ENCODE data around the gene LRRTM4.
"Not testable (repeated sequence)": the region's sequence is repeated elsewhere in the genome, so short reads cannot be mapped to it uniquely, and the experiment has no call there.

Gene LRRTM4

GRCh38 chr2:77081597-77081996, 440.6 kb downstream of the LRRTM4 start:
- no peak for DNase-seq (ENCODE audit: low read depth)

GRCh38 chr2:77064324-77064723, 457.9 kb downstream of the LRRTM4 start:
- DNase-seq (ENCODE audit: low read depth), result no peak

DNA sequence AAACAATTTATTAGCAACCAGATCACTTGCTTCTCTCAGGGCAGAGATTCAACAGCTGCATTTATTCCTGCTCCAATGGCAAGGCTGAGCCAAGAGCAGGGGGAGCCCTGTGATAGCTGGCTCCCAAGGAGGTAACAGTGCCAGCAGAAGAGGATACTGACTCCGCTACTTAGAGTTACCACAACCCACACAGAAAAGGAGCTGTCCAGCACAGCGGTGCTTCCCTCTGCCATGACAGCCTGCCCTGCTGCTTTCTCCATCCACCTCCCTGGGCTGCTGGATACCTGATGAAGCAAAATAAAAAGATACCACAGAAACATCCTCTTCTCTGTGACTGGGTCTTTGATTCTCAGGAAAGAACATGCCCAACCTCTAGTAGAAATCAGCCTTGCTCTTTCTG, 467.2 kb downstream of the LRRTM4 start:
- DNase-seq (ENCODE audit: low read depth), result no peak

GRCh38 chr2:77046339-77046738, 475.8 kb downstream of the LRRTM4 start:
- DNase-seq (ENCODE audit: low read depth), result no peak

GRCh38 chr2:77045456-77045855, 476.7 kb downstream of the LRRTM4 start:
- not testable (repeated sequence) for DNase-seq (ENCODE audit: low read depth)

- DNase-seq (ENCODE audit: low read depth), result no peak
Observed at GRCh38 chr2:77034445-77034844, 487.7 kb downstream of the LRRTM4 start.

DNA sequence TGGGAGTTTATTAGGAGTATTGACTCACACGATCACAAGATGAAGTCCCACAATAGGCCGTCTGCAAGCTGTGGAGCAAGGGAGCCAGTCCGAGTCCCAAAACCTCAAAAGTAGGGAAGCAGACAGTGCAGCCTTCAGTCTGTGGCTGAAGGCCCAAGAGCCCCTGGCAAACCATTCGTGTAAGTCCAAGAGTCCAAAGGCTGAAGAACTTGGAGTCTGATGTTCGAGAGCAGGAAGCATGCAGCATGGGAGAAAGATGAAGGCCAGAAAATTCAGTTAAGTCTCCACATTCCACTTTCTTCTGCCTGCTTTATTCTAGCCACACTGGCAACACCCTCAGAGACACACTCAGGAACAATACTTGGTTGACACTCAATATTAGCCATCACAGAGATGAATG, 492.9 kb downstream of the LRRTM4 start:
- DNase-seq (ENCODE audit: low read depth), result not testable (repeated sequence)

DNA sequence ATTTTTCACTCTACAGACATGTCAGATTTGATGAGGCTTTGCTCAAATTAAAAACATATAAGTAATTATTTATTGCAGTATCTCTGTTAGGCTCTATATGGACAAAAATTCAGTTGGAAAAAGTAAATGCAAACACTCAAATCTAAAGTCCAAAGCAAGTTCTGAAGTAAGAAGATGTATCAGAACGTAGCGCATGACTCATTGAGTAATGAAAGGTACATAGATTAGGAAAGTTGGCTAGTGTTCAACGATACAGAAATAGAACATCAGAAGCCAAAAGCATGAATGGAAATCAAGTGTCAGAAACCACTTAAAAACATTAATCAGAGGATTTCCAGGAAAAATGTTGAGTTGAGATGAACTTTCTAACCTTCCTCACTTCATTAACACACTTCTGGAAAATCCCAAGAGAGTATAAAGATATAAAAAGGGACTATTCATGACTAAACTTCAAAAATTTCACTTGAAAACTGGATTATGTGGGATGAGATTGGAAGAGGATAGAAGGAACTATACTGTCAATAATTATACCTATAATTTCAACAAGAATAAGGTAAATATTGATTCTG, 494.1 kb downstream of the LRRTM4 start:
- no peak for DNase-seq (ENCODE audit: low read depth)

- no peak for DNase-seq (ENCODE audit: low read depth)
Observed at GRCh38 chr2:77025714-77026113, 496.5 kb downstream of the LRRTM4 start.

GRCh38 chr2:77021161-77021560, 501.0 kb downstream of the LRRTM4 start:
- no peak for DNase-seq (ENCODE audit: low read depth)

DNA sequence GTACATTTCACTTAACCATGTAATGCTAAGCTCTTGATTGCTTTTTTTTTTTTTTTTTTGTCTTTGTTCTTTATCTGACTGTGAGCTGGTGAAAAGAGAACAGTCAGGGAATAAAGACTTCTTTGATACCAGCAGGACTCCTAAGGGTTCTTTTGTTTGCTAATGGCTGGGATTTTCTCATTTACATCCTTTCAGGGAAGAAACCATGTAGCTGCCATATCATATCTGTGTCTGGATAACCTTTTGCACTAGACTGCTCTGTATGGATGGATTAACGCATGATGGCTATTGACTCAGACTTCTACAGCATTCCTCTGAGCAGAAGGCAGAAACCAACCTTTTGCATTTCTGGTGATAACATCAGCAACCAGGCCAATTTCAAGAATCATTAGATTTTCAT, 504.0 kb downstream of the LRRTM4 start:
- DNase-seq (ENCODE audit: low read depth), result no peak

- DNase-seq (ENCODE audit: low read depth), result no peak
Observed at GRCh38 chr2:77017355-77017745, 504.8 kb downstream of the LRRTM4 start.

GRCh38 chr2:77016443-77017354, 505.5 kb downstream of the LRRTM4 start:
- DNase-seq (ENCODE audit: low read depth), result no peak

DNA sequence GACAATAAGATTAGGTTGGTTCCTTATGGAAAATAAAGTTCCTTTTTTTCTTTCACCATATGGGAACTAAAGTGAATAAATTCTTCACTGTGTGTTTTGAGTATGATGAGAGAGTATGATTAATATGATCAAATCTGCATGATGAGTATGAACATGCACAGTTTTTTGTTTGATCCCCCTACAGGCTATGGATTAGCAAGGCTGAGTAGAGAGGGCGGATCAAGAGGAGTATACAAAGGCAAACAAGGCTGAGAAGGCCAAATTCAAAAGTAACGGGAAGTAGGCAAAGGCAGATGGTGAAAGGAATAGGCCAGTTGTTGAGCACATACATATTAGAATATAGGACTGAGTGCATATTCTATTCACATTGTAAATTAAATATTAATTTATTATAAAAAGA, 508.2 kb downstream of the LRRTM4 start:
- DNase-seq (ENCODE audit: low read depth), result no peak

GRCh38 chr2:77013457-77013856, 508.7 kb downstream of the LRRTM4 start:
- DNase-seq (ENCODE audit: low read depth), result no peak

GRCh38 chr2:77009307-77009706, 512.9 kb downstream of the LRRTM4 start:
- DNase-seq (ENCODE audit: low read depth), result no peak

DNA sequence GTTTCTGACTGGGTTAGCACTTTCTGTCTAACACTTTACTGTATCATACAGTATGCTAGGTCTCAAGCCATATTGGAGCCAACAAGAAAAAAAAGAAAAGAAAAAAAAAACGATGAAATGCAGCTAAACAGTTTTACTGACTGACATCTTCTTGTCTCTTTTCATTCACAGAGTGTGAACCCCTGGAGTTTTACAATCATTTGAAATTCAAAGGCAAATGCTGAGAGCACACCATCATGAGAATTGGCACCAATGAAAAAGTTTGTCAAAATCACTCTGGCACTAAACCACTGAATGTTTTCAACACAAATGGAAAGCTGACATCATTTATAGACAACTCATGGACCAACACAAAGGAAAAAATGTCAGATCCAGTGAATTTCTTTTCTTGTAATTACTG, 513.3 kb downstream of the LRRTM4 start:
- DNase-seq (ENCODE audit: low read depth), result no peak

DNA sequence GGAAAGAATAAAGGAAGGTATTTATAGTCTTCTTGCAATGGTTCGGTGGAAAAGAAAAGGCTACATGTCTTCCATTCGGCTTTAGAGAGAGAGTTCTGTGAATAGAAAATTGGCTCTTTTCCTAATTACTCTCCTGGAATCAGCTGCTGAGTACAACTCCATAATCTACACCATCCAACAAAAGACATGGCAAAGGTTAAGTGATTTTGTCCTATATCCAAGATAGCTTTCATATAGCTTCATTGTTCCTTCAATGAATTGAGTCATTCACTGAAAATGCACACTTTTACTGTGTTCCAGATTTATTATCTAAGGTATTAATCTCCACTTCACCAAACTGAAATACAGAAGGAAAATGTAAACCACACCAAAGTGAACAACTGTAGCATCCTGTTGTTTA, 514.5 kb downstream of the LRRTM4 start:
- no peak for DNase-seq (ENCODE audit: low read depth)

DNA sequence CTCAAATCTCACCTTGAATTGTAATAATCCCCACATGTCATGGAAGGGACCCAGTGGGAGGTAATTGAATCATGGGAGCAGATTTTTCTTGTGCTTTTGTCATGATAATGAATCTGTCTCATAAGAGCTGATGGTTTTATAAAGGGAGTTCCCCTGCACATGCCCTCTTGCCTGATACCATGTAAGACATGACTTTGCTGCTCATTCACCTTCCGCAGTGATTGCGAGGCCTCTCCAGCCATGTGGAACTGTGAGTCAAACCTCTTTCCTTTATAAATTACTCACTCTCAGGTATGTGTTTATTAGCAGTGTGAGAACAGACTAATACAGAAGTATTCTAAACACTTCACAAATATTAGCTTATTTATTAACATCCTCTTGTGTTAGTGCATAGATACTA, 516.7 kb downstream of the LRRTM4 start:
- DNase-seq (ENCODE audit: low read depth), result no peak

DNA sequence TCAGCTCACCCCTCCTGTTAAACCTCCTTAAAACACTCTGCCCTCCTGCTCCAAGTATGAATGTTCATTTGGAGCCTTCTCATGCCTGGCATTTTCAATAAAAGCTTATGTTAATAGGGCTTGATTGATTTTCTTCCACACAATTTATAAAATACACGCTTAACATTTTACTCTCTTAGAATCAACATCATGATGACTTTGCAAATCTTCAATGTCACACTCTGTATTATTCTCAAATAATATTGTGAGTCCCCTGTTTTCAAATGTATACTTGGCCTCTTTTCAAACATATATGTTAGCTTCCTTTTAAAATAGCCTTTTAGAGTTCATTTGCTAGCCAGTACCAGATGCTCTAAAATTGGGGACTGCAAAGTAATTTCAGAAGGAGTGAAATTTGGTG, 520.3 kb downstream of the LRRTM4 start:
- no peak for DNase-seq (ENCODE audit: low read depth)

DNA sequence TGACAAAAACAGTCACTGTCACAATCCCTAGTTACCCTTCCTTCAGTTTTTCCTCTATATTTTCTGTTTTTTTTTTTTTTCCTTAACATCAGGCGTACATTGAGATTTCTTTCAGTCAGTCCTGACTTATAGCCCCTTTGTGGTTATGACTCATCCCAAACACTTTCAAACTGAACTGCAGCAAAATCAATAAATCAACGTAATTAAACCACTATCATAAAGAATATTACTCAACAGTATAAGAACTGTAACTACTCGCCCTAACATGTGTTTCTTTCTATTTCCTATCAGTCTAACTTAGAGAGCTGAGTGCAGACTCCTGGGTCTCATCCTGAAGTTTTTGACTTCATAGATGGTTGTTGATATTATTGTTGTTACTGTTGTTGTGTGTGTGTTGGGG, 523.5 kb downstream of the LRRTM4 start:
- no peak for DNase-seq (ENCODE audit: low read depth)

GRCh38 chr2:76998152-76998551, 524.0 kb downstream of the LRRTM4 start:
- DNase-seq (ENCODE audit: low read depth), result no peak

DNA sequence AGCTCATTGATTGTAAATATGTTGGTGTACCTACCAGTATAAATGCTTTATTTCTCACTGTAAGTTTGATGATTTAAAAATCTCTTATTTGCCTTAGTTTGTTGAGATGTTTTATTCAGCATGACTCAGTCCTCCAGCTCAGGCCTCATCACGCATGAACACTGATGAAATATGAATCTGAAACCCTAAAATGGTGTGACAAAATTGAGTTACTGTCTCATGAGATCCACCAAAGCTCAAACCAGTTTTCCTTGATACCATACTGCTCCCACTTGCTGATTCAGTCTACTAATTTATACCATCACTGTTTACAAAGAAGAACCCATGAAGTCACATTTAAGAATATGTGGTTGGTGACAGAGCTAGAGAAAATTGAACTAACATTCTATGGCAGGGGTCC, 524.9 kb downstream of the LRRTM4 start:
- DNase-seq (ENCODE audit: low read depth), result no peak

Measured in stimulated activated CD8-positive, alpha-beta memory T cell treated with anti-CD3 and anti-CD28 coated beads, Interleukin-12 subunit alpha, Interleukin-12 subunit beta, amount 100 ng/mL, for 4 hours (primary cell).